Femur (tissue), 1 donor: ENCODE data around the gene COL23A1.

Experiments used
- DNase-seq: peaks from one replicate; pipeline ENCODE4 v3.0.0-alpha.2; 2017

Gene COL23A1

DNA sequence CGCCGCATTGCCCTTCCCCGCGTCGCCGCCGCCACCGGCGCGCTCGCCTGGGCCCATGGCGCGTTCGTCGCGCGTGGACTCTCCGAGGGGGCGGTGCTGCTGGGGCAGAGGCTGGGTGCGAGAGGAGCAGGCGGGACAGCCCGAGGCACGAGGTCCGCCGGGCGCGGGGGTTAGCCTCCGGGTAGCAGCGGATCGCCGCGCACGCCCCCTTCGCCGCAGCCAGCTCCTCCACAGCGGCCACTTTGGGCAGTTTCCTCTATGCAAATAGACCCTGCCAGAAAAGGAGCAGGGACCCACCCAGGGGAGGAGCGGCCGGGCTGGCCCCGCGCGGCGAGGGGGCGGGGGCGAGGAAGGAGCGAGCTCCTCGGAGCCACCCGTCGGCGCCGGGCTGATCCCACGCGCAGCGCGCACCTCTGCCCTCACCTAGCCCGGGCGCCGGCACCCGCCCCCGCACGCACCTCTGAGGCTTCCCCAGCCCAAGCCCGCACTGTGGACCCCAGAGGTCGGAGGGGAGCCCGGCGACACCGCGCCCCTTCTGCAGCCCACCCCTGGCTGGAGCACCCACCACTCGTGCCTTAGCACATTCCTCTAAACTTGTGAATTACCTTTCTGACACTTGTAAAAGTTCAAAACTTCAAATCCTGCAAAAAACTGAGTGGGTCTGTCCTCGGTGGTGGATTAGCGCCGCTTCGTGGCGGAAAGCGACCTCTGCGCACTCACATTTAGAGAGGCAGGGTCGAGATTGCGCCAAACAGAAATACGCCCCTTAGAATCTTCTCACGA is at the start of gene COL23A1:
Gene COL23A1 (minus strand): TSS at position 253 of the 783 bp plus-strand sequence.
- DNase-seq: peak; percentile 84

DNA sequence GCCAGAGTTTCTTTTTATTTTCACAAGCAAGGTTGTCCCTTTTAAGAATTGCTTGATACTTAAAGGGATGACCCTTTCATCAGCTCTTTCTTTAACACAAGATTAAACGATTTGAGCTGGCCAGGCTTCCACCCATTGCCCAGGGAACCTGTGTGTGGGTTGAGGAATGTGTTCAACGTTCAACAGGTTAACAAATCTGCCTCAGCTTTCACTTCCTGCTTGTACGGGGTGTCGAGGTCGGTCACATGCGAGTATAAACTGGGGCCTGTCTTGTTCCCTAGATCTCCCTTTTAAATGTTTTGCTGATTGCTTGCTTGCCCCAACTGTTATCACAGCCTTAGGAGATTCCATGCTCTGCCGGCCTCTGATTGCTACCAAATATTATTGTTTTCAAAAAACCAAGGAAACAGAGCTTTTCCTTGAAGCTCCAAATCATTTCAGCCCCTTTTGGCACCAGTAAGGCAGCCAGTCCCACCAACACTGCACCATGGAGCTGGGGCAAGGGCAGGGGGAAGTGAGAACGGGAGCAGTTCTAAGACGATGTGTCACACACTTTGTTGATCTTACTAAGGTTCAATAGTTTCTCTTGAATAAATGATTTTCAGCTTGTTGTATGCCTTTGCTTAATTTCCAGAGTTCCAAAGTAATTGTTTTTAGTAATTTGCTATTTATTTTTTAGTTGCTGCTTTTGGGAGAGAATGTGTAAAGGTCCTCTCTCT is 47.3 kb upstream of the COL23A1 start:
- no peak for DNase-seq

DNA sequence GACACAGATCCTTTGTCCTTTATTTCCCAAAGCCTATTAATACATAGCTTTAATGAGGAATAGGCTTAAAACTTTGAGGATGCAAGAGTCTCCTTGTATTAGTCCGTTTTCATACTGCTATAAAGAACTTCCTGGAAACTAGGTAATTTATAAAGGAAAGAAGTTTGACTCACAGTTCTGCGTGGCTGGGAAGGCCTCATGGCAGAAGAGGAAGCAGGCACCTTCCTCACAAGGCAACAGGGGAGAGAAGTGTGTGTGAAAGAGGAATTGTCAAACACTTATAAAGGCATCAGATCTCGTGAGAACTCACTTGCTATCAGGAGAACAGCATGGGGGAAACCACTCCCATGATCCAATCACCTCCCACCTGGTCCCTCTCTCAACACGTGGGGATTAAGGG is 42.1 kb upstream of the COL23A1 start:
- DNase-seq: no peak

DNA sequence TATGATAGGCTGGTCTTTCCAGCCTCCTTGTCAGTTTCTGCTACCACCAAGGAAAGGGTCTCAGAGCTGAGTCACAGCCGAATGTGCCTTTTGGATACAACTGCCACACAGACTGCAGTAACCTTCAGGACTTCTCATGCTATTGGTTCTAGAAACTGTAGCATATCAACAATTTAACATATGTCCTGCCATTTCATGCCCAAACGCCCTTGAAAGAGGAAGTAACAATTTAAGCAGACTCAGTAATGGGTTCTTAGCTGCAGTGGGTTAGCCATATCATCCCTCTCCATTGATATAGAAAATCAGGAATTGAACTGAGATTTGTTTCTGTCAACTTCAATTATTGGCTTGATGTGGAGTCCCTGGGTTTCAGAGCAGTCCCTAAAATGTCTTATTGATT is 40.8 kb upstream of the COL23A1 start:
- no peak for DNase-seq

DNA sequence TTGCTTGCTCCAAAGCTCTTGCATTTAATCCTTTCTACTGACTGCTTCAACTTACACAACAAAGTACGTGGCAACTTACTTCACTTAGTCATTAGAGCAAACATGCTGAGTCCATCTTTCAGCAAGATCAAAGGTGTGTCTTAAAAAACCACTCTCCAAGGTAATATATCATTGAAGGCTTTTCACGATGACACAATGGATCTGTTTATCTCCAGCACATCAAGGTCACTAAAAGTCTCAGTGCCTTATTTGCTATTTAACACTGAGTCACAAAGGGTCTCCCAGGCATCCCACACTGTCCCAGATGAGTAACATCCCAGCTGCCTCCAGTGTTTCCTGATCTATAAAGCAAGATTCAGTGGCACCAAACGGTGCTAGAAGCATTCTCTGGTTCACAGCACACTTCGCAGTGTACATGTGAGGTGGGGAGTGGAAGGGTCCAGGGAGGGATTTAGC is 40.3 kb upstream of the COL23A1 start:
- no peak for DNase-seq

DNA sequence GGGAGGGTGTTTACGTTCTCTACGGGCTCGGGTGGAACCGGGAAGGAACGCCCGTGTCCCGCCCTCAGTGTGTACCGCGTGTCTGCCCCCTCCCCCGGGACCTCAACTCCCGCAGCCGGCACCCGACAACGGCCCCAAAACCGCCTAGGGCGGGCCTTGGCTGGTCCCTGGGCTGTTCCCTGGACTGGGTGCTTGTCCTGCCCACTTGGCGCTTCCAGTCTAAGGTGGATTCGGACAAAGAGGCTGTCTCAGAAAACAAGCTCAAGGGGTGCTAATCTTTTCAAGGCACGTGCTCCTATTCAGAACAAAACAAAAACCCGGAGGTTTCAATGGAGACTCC is 37.0 kb upstream of the COL23A1 start:
- no peak for DNase-seq

DNA sequence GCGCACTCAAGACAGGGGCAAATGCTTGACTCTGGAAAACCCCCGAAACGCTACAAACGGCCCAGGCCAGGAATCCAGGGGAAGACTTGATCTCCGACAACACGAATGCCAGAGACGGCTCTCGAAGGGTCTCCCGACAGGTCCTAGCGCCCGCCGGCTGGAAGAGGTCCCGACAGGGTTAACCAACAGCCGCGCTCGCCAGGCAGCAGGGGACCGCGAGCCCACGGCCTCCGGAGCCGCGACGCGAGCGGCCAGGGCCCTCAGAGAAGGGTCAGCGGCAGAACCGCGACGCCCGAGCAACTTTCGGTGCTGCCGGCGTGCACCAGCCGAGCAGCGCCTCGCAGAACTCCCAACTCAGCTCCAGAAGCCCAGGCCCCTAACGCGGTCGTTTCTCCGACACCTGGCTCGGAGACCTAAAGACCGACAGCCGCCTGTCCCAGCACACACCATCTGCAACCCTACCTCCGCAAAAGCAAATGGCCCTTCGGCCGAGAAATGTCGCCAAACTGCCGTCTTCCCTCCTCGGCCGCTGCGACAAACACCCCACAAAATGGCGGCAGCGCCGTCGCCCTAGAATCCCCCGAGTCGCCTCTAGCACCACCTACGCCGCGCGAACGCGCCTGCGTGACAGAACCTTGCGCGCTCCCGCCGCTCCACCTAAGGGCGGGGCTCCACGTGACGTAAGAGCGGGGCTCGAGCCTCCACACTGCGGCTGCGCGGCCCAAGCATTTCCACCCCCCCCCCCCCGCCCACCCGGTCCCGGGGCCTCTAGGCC is 36.5 kb upstream of the COL23A1 start, which contains the start of gene CLK4:
Gene CLK4 (minus strand): TSS at position 567 of the 775 bp plus-strand sequence. CDS start 3,634 bp downstream, outside the sequence.
- DNase-seq: peak; percentile 97

DNA sequence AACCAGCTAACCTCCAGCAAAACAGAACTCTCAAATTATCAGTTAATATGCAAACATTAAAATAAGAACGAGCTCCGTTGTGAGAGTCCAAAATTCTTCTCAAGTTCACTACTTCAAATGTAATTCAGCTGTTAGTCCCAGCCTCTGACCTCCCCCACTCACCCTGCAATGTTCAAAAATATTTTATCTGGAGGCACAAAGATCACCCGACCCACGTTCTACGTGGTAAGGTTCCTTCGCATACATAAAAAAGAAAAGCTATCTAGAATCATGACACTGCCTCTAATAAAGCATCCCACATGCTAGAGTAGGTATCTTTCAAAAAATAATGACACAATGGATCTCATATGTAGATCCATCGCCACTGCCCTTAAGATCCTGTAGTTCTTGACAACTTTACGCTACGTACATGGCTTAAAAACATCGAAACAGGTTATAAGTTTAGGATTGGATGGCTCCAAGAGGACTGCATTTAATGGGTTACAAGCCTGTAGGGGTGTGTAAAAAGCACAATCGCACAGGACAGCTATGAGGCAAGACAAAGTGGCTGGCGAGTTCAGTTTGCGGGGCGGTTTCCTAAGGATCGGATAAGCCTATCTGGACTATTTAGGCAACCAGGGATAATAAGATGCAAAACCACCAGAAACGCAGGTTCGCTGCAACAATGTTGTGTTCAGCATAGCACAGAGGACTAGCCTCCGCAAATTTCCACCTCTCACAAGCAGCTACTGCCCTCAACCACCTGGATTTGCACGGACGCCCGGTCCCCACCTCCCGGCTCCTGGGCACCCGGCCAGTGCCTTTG is 35.7 kb upstream of the COL23A1 start:
- no peak for DNase-seq

DNA sequence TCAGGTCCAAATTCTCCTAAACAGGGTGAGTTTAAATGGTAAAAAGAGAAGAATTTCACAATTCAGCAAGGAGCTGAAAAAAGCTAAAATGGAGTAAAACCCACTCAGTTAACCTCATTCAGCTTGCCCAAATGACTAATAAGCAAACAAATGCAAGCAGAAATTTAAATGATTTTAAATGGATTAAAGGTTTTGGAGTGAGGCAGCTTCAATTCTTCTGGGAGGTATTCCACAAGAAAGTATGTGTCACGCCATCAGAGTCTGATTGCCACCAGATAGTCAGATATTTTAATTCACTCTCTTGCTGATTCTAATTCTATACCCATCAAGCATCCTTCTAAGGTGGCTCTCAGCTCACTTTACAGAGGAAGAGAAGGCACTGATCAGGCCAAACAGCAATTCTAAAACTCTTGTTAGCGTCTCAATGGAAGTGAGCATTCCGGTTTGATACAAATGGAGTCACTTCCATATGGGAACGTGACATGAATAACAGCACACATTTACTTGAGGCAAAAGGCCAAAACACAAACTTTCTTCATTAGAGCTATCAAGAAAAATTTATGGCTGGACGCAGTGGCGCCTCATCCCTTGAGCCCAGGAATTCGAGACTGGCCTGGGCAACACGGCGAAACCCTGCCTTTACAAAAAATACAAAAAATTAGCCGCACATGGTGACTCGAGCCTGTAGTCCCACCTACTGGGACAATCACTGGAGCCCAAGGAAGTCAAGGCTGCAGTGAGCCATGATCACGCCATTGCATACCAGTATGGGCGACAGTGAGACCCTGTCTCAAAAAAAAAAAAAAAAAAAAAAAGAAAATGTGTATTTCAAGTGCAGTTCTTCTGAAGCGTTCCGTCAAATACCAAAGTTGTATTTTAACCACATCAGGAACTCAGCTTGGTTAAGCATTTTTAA is 34.7 kb upstream of the COL23A1 start:
- no peak for DNase-seq

DNA sequence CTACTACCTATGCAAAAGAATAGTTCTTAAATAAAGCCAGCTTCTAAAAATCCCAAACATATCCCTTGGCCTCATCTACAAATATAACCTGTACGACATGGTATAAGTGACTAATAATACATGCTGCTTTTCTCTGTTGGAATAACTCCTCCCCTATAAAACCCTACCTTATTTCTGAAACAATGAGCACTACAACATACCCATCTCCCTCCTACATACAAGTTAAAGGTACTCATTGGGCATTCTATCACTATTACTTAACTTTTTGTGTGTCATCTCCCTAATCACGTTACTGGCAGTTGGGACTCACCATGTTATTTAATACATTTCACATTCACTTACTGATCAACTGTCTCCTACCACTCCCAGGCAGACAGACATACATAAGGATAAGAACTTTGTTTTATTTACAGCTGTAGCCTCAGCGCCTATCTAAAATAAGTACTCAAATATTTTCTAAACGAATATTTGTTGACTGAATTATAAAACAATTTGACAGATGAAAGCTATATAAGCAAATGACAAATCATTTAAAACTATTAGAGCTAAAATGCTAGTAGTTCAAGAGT is 32.6 kb upstream of the COL23A1 start:
- DNase-seq: no peak

DNA sequence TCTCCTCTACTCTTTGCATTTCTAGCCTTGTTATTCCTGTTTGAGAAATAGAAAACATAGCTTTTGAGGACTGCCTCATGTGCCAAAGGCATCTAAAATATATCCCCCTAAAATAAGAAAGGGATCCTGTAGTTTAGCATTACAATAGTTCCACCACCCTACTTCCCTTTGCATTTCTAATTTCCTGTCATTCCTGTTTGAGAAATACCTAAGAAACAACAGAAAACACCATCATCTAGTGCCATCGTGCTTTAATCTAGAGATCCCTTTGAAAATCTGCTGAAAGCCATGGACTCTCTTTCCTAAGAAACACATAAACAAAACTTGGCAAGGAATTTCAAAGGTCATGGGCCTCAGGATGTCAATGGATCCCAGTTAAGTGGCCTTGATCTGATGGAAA is 29.2 kb upstream of the COL23A1 start:
- no peak for DNase-seq

DNA sequence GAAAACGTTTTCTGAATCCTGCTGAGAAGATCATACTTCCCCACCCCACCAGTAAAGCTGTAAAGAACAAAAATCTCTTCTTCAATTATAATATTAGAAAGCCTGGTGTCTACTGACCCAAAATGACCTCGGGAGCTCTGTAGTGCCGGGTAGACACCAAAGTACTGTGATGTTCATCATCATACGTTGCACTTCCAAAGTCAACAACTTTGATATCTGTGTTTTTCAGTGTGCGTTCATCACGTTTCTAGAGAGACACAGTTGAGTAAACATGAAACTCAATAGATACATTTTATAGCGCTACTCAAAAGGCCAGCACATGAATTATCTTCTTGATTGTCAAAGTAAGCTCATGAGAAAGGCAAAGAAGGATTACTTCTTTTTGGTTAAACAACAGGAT is 22.1 kb upstream of the COL23A1 start:
- DNase-seq: no peak

DNA sequence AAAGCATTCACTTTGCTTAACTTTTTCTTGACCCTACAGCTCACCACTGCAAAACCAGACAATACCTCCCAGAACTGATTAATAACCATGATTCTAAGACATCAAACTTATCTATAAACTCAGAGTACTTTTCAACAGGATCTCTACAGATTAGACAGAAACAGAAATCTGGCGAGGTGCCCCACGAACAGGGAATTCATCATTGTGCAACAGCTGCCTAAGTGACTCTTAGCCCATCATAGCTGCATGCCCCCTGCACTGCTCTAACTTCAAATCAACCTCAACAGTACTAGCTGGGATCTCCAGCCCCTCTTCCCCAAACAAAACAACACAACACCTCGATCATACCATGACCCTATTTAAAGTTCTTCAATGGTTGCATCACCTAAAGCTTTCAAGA is 16.1 kb upstream of the COL23A1 start:
- no peak for DNase-seq

DNA sequence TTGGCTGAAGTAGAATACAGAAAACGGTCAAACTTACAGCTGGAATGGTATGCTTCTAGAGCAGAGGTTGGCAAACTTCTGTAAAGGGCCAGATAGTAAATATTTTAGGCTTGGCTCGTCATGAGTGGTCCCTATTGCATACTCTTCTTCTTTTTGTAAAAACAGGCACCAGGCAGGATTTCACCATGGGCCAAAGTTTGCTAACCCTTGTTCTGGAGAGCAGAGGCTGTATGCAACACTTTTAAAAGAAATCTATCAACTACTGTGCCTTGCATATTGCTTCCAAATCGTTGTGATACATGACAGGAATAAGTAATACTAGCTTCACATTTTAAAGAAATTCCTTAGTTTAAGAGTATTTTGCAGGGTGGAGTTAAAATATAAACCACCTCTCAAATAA is 15.6 kb upstream of the COL23A1 start:
- DNase-seq: no peak

DNA sequence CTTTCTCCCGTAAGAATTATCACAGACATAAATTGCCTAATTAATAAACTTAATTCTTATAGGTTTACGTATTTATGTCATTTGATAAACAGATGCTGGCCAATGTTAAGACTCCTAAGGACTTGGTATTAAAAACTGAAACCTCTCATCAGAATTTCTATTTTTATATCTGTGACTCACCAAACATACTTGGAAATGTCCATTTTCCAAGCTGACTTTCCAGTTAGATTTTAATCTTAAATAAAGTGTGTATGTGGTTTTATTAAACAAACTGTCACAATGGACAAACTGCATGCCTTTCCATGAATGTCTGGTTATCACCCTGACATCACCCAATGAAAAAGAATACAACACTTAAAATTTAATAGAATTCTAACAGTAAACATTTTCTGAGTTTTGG is 12.6 kb upstream of the COL23A1 start:
- no peak for DNase-seq

DNA sequence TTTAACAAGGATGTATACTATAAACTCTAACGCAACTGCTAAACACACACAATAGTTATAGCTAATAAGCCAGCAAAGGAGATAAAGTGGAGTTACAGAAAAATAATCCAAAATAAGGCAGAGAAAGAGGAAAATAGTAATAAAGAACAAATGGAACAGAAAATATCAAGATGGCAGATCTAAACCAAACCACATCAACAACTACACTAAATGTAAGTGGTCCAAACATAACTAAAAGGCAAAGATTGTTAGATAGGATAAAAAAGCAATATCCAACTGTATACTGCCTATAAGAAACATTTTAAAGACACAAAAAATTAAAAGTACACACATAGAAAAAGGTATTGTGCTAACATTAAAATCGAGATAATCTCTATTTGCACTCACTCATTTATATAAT is 5.6 kb upstream of the COL23A1 start:
- no peak for DNase-seq

DNA sequence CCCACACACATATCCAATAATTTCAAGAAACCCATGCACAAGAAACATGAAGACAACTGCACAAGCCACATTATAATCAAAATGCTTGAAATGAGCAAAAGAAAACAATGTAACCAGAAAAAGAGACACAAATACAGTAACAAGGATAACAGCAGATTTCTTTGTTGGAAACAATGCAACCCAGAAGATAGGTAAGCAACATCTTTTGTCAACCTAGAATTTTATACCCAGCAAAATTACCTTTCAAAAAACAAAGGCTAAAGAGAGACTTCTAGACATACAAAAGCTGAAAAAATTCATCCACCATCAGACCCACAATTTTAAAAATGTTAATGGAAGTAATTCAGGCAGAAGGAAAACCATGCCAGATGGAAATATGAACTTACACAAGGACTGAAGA is 5.0 kb upstream of the COL23A1 start:
- DNase-seq: no peak

DNA sequence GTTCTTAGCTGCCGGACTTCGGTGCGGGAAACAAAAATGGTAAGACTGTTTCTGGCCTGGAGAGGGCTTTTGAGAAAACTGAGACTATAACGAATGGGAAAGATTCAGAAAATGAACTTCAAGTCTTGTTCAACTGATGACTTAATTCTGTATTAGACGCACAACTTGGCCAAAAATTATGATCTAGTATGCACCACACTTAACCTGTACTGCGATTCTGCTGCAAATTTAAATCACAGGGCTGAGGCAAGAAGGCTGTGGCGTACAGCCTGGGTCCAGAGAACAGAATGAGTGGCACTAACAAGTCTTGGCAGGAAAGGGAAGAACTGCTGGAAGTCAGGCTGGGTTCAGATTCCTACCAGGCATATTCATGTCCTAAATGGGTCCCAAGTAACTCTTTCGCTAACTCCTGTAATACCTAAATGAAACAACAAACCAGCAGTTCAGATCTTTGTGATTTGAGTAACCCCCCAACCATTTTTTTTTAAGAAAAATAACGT is 781 bp upstream of the COL23A1 start:
- DNase-seq: no peak

DNA sequence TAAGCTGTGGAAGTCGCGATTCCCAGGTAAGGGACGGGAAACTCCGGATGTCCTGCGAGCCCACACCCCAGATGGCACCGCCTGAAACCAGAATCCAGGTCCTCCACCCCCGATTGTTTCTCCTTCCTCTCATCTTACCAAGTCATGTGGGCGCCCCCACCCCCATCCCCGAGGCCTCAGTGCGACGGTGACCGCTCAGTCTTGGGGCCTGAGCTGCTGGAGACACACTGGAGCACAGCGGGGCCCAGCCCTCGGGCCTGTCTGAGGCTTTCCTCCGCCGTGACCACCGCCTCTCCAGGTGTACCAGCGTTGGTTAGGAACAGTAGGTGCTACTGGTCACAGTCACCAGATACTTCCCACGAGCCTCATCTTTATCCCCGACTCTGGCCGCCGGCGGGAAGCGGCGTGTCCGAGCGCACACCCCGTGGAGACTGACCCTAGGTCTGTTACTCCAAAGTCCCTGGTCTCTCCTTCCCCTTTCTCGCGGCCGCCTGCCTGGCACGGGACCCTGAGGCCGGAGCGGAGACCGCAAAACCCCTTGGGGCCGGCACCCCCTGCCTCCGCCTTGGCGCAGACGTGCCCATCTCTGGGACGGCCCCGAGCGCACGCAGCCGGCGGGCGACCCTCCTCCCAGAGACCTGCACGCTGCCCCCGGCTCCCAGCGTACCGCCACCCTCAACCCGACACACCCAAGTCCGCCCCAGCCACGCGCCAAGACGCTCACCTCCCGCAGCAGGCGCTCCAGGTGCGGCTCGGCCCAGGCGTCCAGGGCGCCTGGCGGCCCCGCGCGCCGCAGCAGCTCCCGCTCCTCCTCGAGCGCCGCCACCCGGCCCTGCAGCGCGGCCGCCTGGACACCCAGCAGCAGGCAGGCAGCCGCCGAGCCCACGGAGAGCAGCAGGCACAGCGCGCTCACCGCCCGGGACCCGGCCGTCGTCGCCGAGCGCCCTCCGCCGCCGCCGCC is 733 bp downstream of the COL23A1 start:
- peak; percentile 46 for DNase-seq

DNA sequence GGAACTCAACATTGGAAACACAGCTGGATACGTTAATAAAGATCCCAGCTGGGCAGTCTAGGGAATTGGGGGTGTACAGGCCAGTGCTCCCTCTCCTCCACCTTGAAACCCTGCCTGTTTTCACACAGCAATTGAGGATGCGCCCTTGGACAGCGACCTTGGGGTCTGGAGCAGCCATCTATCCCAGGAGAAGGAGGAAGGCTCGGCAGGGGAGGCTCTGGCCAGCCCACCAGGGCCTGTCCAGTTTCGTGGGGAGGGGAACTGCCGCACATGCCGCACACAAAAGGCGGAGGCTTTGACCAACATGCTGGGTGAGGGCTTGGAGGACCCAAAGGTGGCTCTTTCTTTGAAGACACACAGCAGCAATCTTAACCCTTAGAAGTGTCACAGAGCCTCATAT is 1.4 kb downstream of the COL23A1 start:
- no peak for DNase-seq
